GM23338 (cell line): Measurements from ENCODE around the gene TAGLN2. TPM values are rescaled to one million over a fixed set of nuclear protein-coding genes. Genes with fewer than 3 reads are reported as not detected.

Source experiments
- ATAC-seq: fragments of 200-7000 bp; cut with Tn5 transposase; 3 replicates; pipeline ENCODE4 v1.9.1; 2020
- DNase-seq: peaks from one replicate; pipeline ENCODE4 v3.0.0-alpha.2; 2015; ENCODE audit warnings: low spot score
- H2AFZ ChIP-seq: fragments of 200-600 bp; sonication (generic); 2 replicates; pipeline ENCODE4 v1.8.0; 2016; ENCODE audit warnings: antibody characterized with exemption, mild to moderate bottlenecking, moderate library complexity
- H3F3A ChIP-seq: fragments of 200-600 bp; sonication (generic); replicated peaks from 2 replicates; pipeline ENCODE4 v1.8.0; 2017; ENCODE audit warnings: antibody characterized with exemption, mixed run types, low read depth
- H3K27ac ChIP-seq: fragments of 200-600 bp; sonication (generic); 2 replicates; pipeline ENCODE4 v1.6.1; 2016; ENCODE audit warnings: low read depth
- H3K27me3 ChIP-seq: fragments of 200-600 bp; sonication (generic); 2 replicates; pipeline ENCODE4 v1.8.0; 2016; ENCODE audit warnings: mild to moderate bottlenecking, mixed run types, moderate library complexity; ENCODE audit not compliant: insufficient read depth
- H3K36me3 ChIP-seq: fragments of 200-600 bp; sonication (generic); 2 replicates; pipeline ENCODE4 v1.8.0; 2016; ENCODE audit warnings: mild to moderate bottlenecking; ENCODE audit not compliant: insufficient read depth
- H3K4me1 ChIP-seq: fragments of 200-600 bp; sonication (generic); 2 replicates; pipeline ENCODE4 v1.8.0; 2016; ENCODE audit warnings: mild to moderate bottlenecking, moderate library complexity; ENCODE audit not compliant: insufficient read depth
- H3K4me2 ChIP-seq: fragments of 200-600 bp; sonication (generic); 2 replicates; pipeline ENCODE4 v1.7.1; 2017; ENCODE audit warnings: mixed run types
- H3K4me3 ChIP-seq: fragments of 200-600 bp; sonication (generic); 2 replicates; pipeline ENCODE4 v1.6.1; 2016; ENCODE audit warnings: mixed run types
- H3K79me2 ChIP-seq: fragments of 200-600 bp; sonication (generic); replicated peaks from 2 replicates; pipeline ENCODE4 v1.8.0; 2017; ENCODE audit warnings: mild to moderate bottlenecking; ENCODE audit not compliant: insufficient read depth
- H3K9me2 ChIP-seq: fragments of 200-600 bp; sonication (generic); 2 replicates; pipeline ENCODE4 v1.8.0; 2017; ENCODE audit not compliant: insufficient read depth
- H4K20me1 ChIP-seq: fragments of 200-600 bp; sonication (generic); replicated peaks from 2 replicates; pipeline ENCODE4 v1.8.0; 2017; ENCODE audit warnings: mild to moderate bottlenecking; ENCODE audit not compliant: insufficient read depth
- H3K27ac Mint-ChIP-seq: 2 replicates; pipeline ENCODE4 v1.8.0; 2020; ENCODE audit warnings: inconsistent platforms, mild to moderate bottlenecking, moderate library complexity, mixed read lengths
- H3K27me3 Mint-ChIP-seq: 3 replicates; pipeline ENCODE4 v1.8.0; 2022; ENCODE audit warnings: low read depth, mild to moderate bottlenecking, moderate library complexity, mixed read lengths, inconsistent platforms; ENCODE audit not compliant: insufficient read depth, poor library complexity
- H3K36me3 Mint-ChIP-seq: 3 replicates; pipeline ENCODE4 v1.8.0; 2021; ENCODE audit warnings: low read depth, mild to moderate bottlenecking, inconsistent platforms, moderate library complexity, mixed read lengths
- H3K4me1 Mint-ChIP-seq: 3 replicates; pipeline ENCODE4 v1.8.0; 2020; ENCODE audit warnings: mild to moderate bottlenecking, inconsistent platforms, mixed read lengths
- H3K4me3 Mint-ChIP-seq: 3 replicates; pipeline ENCODE4 v1.8.0; 2021; ENCODE audit warnings: moderate library complexity, mild to moderate bottlenecking, inconsistent platforms, mixed read lengths
- H3K9me3 Mint-ChIP-seq: 3 replicates; pipeline ENCODE4 v1.8.0; 2020; ENCODE audit warnings: moderate library complexity, mild to moderate bottlenecking, inconsistent platforms, mixed read lengths
- CREB1 ChIP-seq: fragments of 250-450 bp; sonication (Bioruptor Pico); IDR thresholded peaks from 2 replicates; pipeline ENCODE4 v1.5.0; 2020; ENCODE audit warnings: low read depth, mild to moderate bottlenecking, moderate library complexity
- ETS1 ChIP-seq: IDR thresholded peaks from 2 replicates; pipeline ENCODE4 v1.6.1; 2016; ENCODE audit warnings: antibody characterized with exemption
- EZH2 ChIP-seq: fragments of 200-600 bp; sonication (generic); IDR thresholded peaks from one replicate; pipeline ENCODE4 v1.8.0; 2017; ENCODE audit warnings: antibody characterized with exemption, mild to moderate bottlenecking, low read depth; ENCODE audit not compliant: unreplicated experiment
- EZH2phosphoT487 ChIP-seq: fragments of 200-600 bp; sonication (generic); IDR thresholded peaks from one replicate; pipeline ENCODE4 v1.8.1; 2018; ENCODE audit warnings: antibody characterized with exemption; ENCODE audit not compliant: unreplicated experiment
- JUNB ChIP-seq: IDR thresholded peaks from one replicate; pipeline ENCODE4 v1.6.1; 2016; ENCODE audit warnings: antibody characterized with exemption; ENCODE audit not compliant: unreplicated experiment
- NANOG ChIP-seq: IDR thresholded peaks from 2 replicates; pipeline ENCODE4 v1.6.1; 2016; ENCODE audit warnings: antibody characterized with exemption, borderline replicate concordance
- ZNF114 ChIP-seq: fragments of 250-450 bp; sonication (Bioruptor Pico); IDR thresholded peaks from 2 replicates; pipeline ENCODE4 v1.5.0; 2020; ENCODE audit warnings: mild to moderate bottlenecking, moderate library complexity
- ZNF462 ChIP-seq: fragments of 250-450 bp; sonication (Bioruptor Pico); IDR thresholded peaks from 2 replicates; pipeline ENCODE4 v1.5.0; 2020; ENCODE audit warnings: mild to moderate bottlenecking, moderate library complexity
- polyA plus RNA-seq: library from polyadenylated mRNA; unstranded; fragments of >200 nt; fragmentation: Nextera tagmentation; extraction: Ambion mirVana; gene quantifications from 2 replicates; pipeline ENCODE4 v1.2.1, GENCODE V29; 2016
- total RNA-seq: library from RNA; depleted of rRNA; stranded (reverse); fragments of >200 nt; shearing (Covaris generic); gene quantifications from 2 replicates; pipeline ENCODE4 v1.2.3, GENCODE V29; 2014

The TAGLN2 gene
- total and polyA plus RNA-seq, 2 experiments from 2014 or later = 58.2 to 60.1 TPM

GRCh38 chr1:159928491-159929050 is 3.3 kb upstream of the TAGLN2 start:
- DNase-seq (no peak), ATAC-seq (no peak)
- Histone ChIP-seq H3K27me3 (peaks cover 18% of the 10 kb centered on the region), H3F3A (no peaks in the 10 kb centered on the region; the same call in 1 of the 2 replicates), H2AFZ (no peak overlapping the region), H4K20me1 (no peaks in the 10 kb centered on the region; the same call in 1 of the 2 replicates), H3K79me2 (no peaks in the 10 kb centered on the region), H3K4me2 (no peak overlapping the region), H3K36me3 (no peaks in the 10 kb centered on the region), H3K27ac (no peak overlapping the region), H3K4me1 (peaks cover 6% of the 10 kb centered on the region), H3K4me3 (no peak overlapping the region), H3K9me2 (no peaks in the 10 kb centered on the region)
- no peak overlapping the region for H3K27ac Mint-ChIP-seq
- H3K27me3 Mint-ChIP-seq = peaks cover 20% of the 10 kb centered on the region
- H3K36me3 Mint-ChIP-seq = peaks cover 38% of the 10 kb centered on the region
- no peak for TF ChIP-seq ZNF114 (CRISPR knock-in tag)
- TF ChIP-seq ZNF462 (CRISPR knock-in tag) = no peak
- TF ChIP-seq EZH2 = no peak
- no peak for TF ChIP-seq ETS1
- no peak for TF ChIP-seq JUNB
- no peak for TF ChIP-seq NANOG
- no peak for TF ChIP-seq CREB1 (CRISPR knock-in tag)
- no peak for TF ChIP-seq EZH2phosphoT487
- no peak overlapping the region for H3K4me3 Mint-ChIP-seq
- H3K4me1 Mint-ChIP-seq = peaks cover 23% of the 10 kb centered on the region
- H3K9me3 Mint-ChIP-seq = no peaks in the 10 kb centered on the region; the same call in 1 of the 3 replicates
